Measurements from ENCODE around the gene EIPR1. TPM values are rescaled to one million over a fixed set of nuclear protein-coding genes. Genes with fewer than 3 reads are reported as not detected.
A peak's percentile ranks its signal among the peaks of the same experiment; 100 is the strongest.

Gene EIPR1
- total RNA-seq, 8 experiments from 2014 or later = 27.8 to 41.7 (median 33.5) TPM

- 50 to 100% (median 90%) methylated on average over 2 to 7 of the region's 7 CpGs; no CpG with 5 or more reads in 1 of the 10 experiments for WGBS, 10 experiments
- Histone ChIP-seq H3K4me1 (replicated peaks in 1 of 2) (peaks cover 3 to 13% of the 10 kb centered on the region in 2 donors), H3K27ac (no peak overlapping the region), H3K4me3 (no peak overlapping the region)
- no peak for ATAC-seq (replicated peaks in 6 of 8)
- in situ Hi-C loops (cut with MboI; ENCODE audit: low pct_unique_long_range_greater_than_20kb in 2 of 9, low sequenced_read_pairs in 9 of 9, unreplicated experiment in 9 of 9) = no loop called here
Measured at GRCh38 chr2:3154146-3154545, 223.5 kb downstream of the EIPR1 start.

- H3K4me3 ChIP-seq = no peak overlapping the region
- WGBS, 10 experiments = 60 to 100% (median 100%) methylated on average over 1 to 2 of the region's 6 CpGs; no CpG with 5 or more reads in 6 of the 10 experiments
- no peak overlapping the region for H3K27ac ChIP-seq
- in situ Hi-C loops (cut with MboI; ENCODE audit: low pct_unique_long_range_greater_than_20kb in 2 of 9, low sequenced_read_pairs in 9 of 9, unreplicated experiment in 9 of 9) = no loop called here
- no peak for ATAC-seq (replicated peaks in 6 of 8)
- peaks cover 9 to 28% of the 10 kb centered on the region in 2 donors for H3K4me1 ChIP-seq (replicated peaks in 1 of 2)
Measured at GRCh38 chr2:3151153-3151918, 226.3 kb downstream of the EIPR1 start.

- 49 to 100% (median 80%) methylated on average over 2 to 6 of the region's 15 CpGs; no CpG with 5 or more reads in 1 of the 10 experiments for WGBS, 10 experiments
- peaks cover 19 to 40% of the 10 kb centered on the region in 2 donors for H3K4me1 ChIP-seq (replicated peaks in 1 of 2)
- ATAC-seq (replicated peaks in 6 of 8) = no peak
- H3K27ac ChIP-seq = no peak overlapping the region
- no peak overlapping the region for H3K4me3 ChIP-seq
- in situ Hi-C loops (cut with MboI; ENCODE audit: low pct_unique_long_range_greater_than_20kb in 2 of 9, low sequenced_read_pairs in 9 of 9, unreplicated experiment in 9 of 9) = no loop called here
Measured at GRCh38 chr2:3149441-3150217, 228.0 kb downstream of the EIPR1 start.

- in situ Hi-C loops (cut with MboI; ENCODE audit: low pct_unique_long_range_greater_than_20kb in 2 of 9, low sequenced_read_pairs in 9 of 9, unreplicated experiment in 9 of 9) = no loop called here
- ATAC-seq (replicated peaks in 6 of 8) = no peak
- 17 to 100% (median 95%) methylated on average over 1 to 2 of the region's 17 CpGs; no CpG with 5 or more reads in 6 of the 10 experiments for WGBS, 10 experiments
Measured at GRCh38 chr2:3148716-3149115, 228.9 kb downstream of the EIPR1 start.

GRCh38 chr2:3147651-3148530 lies 229.7 kb downstream of the EIPR1 start:
- in situ Hi-C loops (cut with MboI; ENCODE audit: low pct_unique_long_range_greater_than_20kb in 2 of 9, low sequenced_read_pairs in 9 of 9, unreplicated experiment in 9 of 9) = no loop called here
- 80 to 100% (median 95%) methylated on average over 1 to 6 of the region's 39 CpGs; no CpG with 5 or more reads in 4 of the 10 experiments for WGBS, 10 experiments
- Histone ChIP-seq H3K4me3 (no peak overlapping the region), H3K4me1 (replicated peaks in 1 of 2) (peaks cover 31 to 50% of the 10 kb centered on the region in 2 donors), H3K27ac (peak overlapping the region in 1 of 2 donors; percentile 85)
- ATAC-seq (replicated peaks in 6 of 8) = no peak

More at GRCh38 chr2:3148716-3149115, 228.9 kb downstream of the EIPR1 start:
- Histone ChIP-seq H3K4me1 (replicated peaks in 1 of 2) (peaks cover 24 to 42% of the 10 kb centered on the region in 2 donors), H3K4me3 (no peak overlapping the region), H3K27ac (peak overlapping the region in 1 of 2 donors; percentile 32)

GRCh38 chr2:3146772-3147650 lies 230.6 kb downstream of the EIPR1 start:
- in situ Hi-C loops (cut with MboI; ENCODE audit: low pct_unique_long_range_greater_than_20kb in 2 of 9, low sequenced_read_pairs in 9 of 9, unreplicated experiment in 9 of 9) = no loop called here
- H3K4me1 ChIP-seq (replicated peaks in 1 of 2) = peaks cover 40 to 59% of the 10 kb centered on the region in 2 donors
- no peak overlapping the region for H3K4me3 ChIP-seq
- WGBS, 10 experiments = 80 to 100% (median 82%) methylated on average over 1 to 9 of the region's 30 CpGs; no CpG with 5 or more reads in 5 of the 10 experiments
- ATAC-seq (replicated peaks in 6 of 8) = peak in 5 of 8 experiments; percentile 41 to 75 (median 68)
- H3K27ac ChIP-seq = peak overlapping the region; percentile 24 to 85

- Histone ChIP-seq H3K4me3 (no peak overlapping the region), H3K4me1 (replicated peaks in 1 of 2) (peaks cover 40 to 59% of the 10 kb centered on the region in 2 donors), H3K27ac (peak overlapping the region in 1 of 2 donors; percentile 85)
- 34 to 83% (median 70%) methylated on average over 1 to 6 of the region's 8 CpGs; no CpG with 5 or more reads in 2 of the 10 experiments for WGBS, 10 experiments
- in situ Hi-C loops (cut with MboI; ENCODE audit: low pct_unique_long_range_greater_than_20kb in 2 of 9, low sequenced_read_pairs in 9 of 9, unreplicated experiment in 9 of 9) = no loop called here
- peak in 3 of 8 experiments; percentile 17 to 72 (median 72) for ATAC-seq (replicated peaks in 6 of 8)
Measured at GRCh38 chr2:3146175-3146574, 231.4 kb downstream of the EIPR1 start.

- in situ Hi-C loops (cut with MboI; ENCODE audit: low pct_unique_long_range_greater_than_20kb in 2 of 9, low sequenced_read_pairs in 9 of 9, unreplicated experiment in 9 of 9) = no loop called here
- ATAC-seq (replicated peaks in 6 of 8) = no peak
Measured at GRCh38 chr2:3145471-3146021, 232.1 kb downstream of the EIPR1 start.

GRCh38 chr2:3144856-3145255 lies 232.8 kb downstream of the EIPR1 start:
- H3K4me3 ChIP-seq = no peak overlapping the region
- no peak for ATAC-seq (replicated peaks in 6 of 8)
- WGBS, 10 experiments = 44 to 100% (median 75%) methylated on average over 1 to 2 of the region's 6 CpGs; no CpG with 5 or more reads in 5 of the 10 experiments
- in situ Hi-C loops (cut with MboI; ENCODE audit: low pct_unique_long_range_greater_than_20kb in 2 of 9, low sequenced_read_pairs in 9 of 9, unreplicated experiment in 9 of 9) = no loop called here
- H3K4me1 ChIP-seq (replicated peaks in 1 of 2) = peaks cover 44 to 59% of the 10 kb centered on the region in 2 donors
- peak overlapping the region in 1 of 2 donors; percentile 14 for H3K27ac ChIP-seq

More at GRCh38 chr2:3145471-3146021, 232.1 kb downstream of the EIPR1 start:
- 40 to 100% (median 83%) methylated on average over 1 to 7 of the region's 15 CpGs; no CpG with 5 or more reads in 4 of the 10 experiments for WGBS, 10 experiments
- no peak overlapping the region for H3K4me3 ChIP-seq
- H3K27ac ChIP-seq = peak overlapping the region in 1 of 2 donors; percentile 11
- H3K4me1 ChIP-seq (replicated peaks in 1 of 2) = peaks cover 40 to 59% of the 10 kb centered on the region in 2 donors

GRCh38 chr2:3143602-3144001 lies 234.0 kb downstream of the EIPR1 start:
- in situ Hi-C loops (cut with MboI; ENCODE audit: low pct_unique_long_range_greater_than_20kb in 2 of 9, low sequenced_read_pairs in 9 of 9, unreplicated experiment in 9 of 9) = no loop called here
- ATAC-seq (replicated peaks in 6 of 8) = peak in 4 of 8 experiments; percentile 4 to 14 (median 9)
- no peak overlapping the region for H3K27ac ChIP-seq
- 0 to 88% (median 77%) methylated on average over 1 to 3 of the region's 8 CpGs; no CpG with 5 or more reads in 4 of the 10 experiments for WGBS, 10 experiments
- no peak overlapping the region for H3K4me3 ChIP-seq
- H3K4me1 ChIP-seq (replicated peaks in 1 of 2) = peaks cover 45 to 59% of the 10 kb centered on the region in 2 donors

- in situ Hi-C loops (cut with MboI; ENCODE audit: low pct_unique_long_range_greater_than_20kb in 2 of 9, low sequenced_read_pairs in 9 of 9, unreplicated experiment in 9 of 9) = no loop called here
- peak overlapping the region in 1 of 2 donors; percentile 48 for H3K27ac ChIP-seq
- H3K4me1 ChIP-seq (replicated peaks in 1 of 2) = peaks cover 45 to 56% of the 10 kb centered on the region in 2 donors
- H3K4me3 ChIP-seq = no peak overlapping the region
- WGBS, 10 experiments = 50 to 100% (median 70%) methylated on average over 1 to 9 of the region's 18 CpGs; no CpG with 5 or more reads in 4 of the 10 experiments
- peak in 7 of 8 experiments; percentile 52 to 76 (median 63) for ATAC-seq (replicated peaks in 6 of 8)
Measured at GRCh38 chr2:3142961-3143571, 234.6 kb downstream of the EIPR1 start.
